ENCODE data around the gene ARHGEF28. TPM values are rescaled to one million over a fixed set of nuclear protein-coding genes. Genes with fewer than 3 reads are reported as not detected.

ARHGEF28 gene
- total RNA-seq, 4 donors from 2014 or later = 9.8 to 18.7 (median 18.6) TPM

DNA sequence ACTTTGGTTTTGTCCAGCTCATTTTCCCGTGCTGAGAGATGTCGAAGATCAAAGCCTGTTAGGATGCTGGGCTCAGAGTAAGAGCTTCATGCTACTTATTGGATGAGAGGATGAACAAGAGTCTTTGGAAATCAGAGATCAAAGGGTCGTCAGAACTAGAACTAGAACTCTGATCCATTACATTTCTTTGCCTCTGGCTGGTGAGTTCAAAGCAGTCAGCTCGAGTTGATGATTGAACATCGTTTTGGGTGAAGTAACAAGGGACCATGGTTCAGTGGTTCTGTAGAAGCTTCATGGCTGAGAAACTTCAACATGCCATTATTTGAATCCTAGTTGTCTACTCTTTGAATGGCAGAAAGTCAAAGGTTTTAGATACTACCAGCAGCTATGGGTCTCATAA is 320.3 kb downstream of the ARHGEF28 start:
- 63 to 70% methylated on average over 4 to 5 of the region's 5 CpGs for WGBS, 2 donors (ENCODE audit: low coverage in 1 of 2)

DNA sequence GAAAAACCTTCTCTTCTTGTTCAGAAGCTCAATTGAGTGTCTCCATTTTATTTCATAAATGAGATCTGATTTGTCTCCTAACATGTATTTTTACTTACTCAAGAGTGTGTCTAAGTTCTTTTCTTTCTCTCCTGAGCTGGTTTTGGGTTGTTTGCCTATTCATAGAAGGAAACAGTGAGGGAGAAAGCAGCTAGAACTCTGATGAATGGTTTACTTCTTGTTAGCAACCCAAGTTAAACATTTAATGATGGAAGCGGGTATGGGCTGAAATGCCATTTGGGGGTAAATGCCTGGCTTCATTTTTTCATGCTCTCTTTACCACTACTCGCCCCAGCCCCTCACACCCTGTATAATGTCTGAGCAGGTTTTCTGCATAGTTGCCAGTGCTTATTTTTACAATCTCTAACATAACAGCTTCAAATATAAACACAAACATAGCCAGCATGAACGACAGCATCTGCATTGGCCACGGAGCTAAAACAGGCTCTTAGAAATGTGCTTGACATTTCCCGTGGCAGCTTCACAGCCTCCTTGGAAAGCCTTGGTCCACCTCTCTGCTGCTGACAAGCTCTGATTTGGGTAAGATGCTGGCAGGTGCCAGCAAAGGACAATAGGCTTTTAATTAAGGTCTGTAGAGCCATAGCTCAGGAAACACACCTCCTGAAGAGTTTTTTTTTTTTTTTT is 321.1 kb downstream of the ARHGEF28 start:
- no peak for DNase-seq
- in situ Hi-C loops (cut with MboI; ENCODE audit: low pct_ligation_motif_present in 1 of 4, low pct_unique_long_range_greater_than_20kb in 1 of 4, low sequenced_read_pairs in 3 of 4) (no loop called here), intact Hi-C loops (cut with DNase I; ENCODE audit: low total_unique reads) (no loop called here)
- Histone ChIP-seq H3K36me3 (no peaks in the 10 kb centered on the region), H3K4me3 (no peak overlapping the region), H3K4me1 (no peaks in the 10 kb centered on the region), H3K9me3 (peaks cover 0 to 6% of the 10 kb centered on the region in 2 donors), H3K27me3 (no peaks in the 10 kb centered on the region), H3K27ac (no peak overlapping the region)
- WGBS, 2 donors (ENCODE audit: low coverage in 1 of 2) = 34 to 40% methylated on average over 1 to 5 of the region's 5 CpGs
- TF ChIP-seq POLR2A (IDR thresholded peaks at IDR 0.05) (no peak), EP300 (IDR thresholded peaks at IDR 0.05; ENCODE audit: low read depth) (no peak), POLR2AphosphoS5 (IDR thresholded peaks at IDR 0.05) (no peak)
- TF ChIP-seq, protein P1, sequence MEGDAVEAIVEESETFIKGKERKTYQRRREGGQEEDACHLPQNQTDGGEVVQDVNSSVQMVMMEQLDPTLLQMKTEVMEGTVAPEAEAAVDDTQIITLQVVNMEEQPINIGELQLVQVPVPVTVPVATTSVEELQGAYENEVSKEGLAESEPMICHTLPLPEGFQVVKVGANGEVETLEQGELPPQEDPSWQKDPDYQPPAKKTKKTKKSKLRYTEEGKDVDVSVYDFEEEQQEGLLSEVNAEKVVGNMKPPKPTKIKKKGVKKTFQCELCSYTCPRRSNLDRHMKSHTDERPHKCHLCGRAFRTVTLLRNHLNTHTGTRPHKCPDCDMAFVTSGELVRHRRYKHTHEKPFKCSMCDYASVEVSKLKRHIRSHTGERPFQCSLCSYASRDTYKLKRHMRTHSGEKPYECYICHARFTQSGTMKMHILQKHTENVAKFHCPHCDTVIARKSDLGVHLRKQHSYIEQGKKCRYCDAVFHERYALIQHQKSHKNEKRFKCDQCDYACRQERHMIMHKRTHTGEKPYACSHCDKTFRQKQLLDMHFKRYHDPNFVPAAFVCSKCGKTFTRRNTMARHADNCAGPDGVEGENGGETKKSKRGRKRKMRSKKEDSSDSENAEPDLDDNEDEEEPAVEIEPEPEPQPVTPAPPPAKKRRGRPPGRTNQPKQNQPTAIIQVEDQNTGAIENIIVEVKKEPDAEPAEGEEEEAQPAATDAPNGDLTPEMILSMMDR (IDR thresholded peaks at IDR 0.05) = no peak

More for the DNA sequence above, 320.3 kb downstream of the ARHGEF28 start:
- DNase-seq = no peak
- Histone ChIP-seq H3K4me1 (no peaks in the 10 kb centered on the region), H3K27ac (no peak overlapping the region), H3K4me3 (no peak overlapping the region), H3K27me3 (no peaks in the 10 kb centered on the region), H3K9me3 (peaks cover 0 to 6% of the 10 kb centered on the region in 2 donors), H3K36me3 (no peaks in the 10 kb centered on the region)
- in situ Hi-C loops (cut with MboI; ENCODE audit: low pct_ligation_motif_present in 1 of 4, low pct_unique_long_range_greater_than_20kb in 1 of 4, low sequenced_read_pairs in 3 of 4) = no loop called here
- TF ChIP-seq EP300 (IDR thresholded peaks at IDR 0.05; ENCODE audit: low read depth) = no peak
- TF ChIP-seq, protein P1 (IDR thresholded peaks at IDR 0.05) = no peak
- no peak for TF ChIP-seq POLR2AphosphoS5 (IDR thresholded peaks at IDR 0.05)
- TF ChIP-seq POLR2A (IDR thresholded peaks at IDR 0.05) = no peak
- intact Hi-C loops (cut with DNase I; ENCODE audit: low total_unique reads) = no loop called here

DNA sequence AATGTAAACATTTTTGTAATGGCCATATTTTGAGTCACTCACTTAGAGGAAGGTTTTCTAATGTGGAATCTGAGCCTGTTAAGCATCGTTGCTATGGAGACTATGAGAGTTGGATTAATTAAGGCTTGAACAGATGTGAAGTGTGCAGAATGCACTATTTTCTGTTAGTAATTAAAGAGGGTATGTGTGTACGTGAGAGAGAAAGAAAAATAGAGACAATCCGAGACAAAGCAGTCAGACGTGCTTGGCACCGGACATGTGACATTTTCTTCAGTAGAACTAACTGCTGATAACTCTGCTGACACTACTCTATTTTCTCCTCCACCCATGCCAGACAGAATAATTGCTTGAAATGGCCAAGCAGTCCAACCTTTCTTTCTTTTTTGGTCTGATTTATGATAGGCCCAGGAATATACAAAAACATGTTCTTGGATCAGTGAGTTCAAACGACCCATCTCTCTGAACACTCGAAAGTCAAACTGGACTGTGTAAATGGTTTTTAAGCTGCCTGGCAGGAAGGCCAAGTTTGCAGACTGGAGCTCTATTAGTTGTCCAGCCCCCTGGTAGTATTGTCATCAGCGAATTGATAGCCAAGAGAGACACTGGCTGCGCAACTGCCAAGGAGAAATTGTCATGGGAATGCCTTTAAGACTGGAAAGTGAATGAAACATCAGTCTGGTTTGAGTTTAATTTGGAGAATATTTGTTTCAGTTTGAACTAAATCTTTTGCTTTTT is 322.1 kb downstream of the ARHGEF28 start:
- in situ Hi-C loops (cut with MboI; ENCODE audit: low pct_ligation_motif_present in 1 of 4, low pct_unique_long_range_greater_than_20kb in 1 of 4, low sequenced_read_pairs in 3 of 4) = no loop called here
- Histone ChIP-seq H3K4me1 (no peaks in the 10 kb centered on the region), H3K27me3 (no peaks in the 10 kb centered on the region), H3K36me3 (no peaks in the 10 kb centered on the region), H3K4me3 (no peak overlapping the region), H3K27ac (no peak overlapping the region), H3K9me3 (peaks cover 0 to 6% of the 10 kb centered on the region in 2 donors)
- 57 to 74% methylated on average over 7 to 9 of the region's 9 CpGs for WGBS, 2 donors (ENCODE audit: low coverage in 1 of 2)
- TF ChIP-seq EP300 (IDR thresholded peaks at IDR 0.05; ENCODE audit: low read depth) = no peak
- no peak for TF ChIP-seq POLR2AphosphoS5 (IDR thresholded peaks at IDR 0.05)
- TF ChIP-seq POLR2A (IDR thresholded peaks at IDR 0.05) = no peak
- TF ChIP-seq, protein P1 (IDR thresholded peaks at IDR 0.05) = no peak
- intact Hi-C loops (cut with DNase I; ENCODE audit: low total_unique reads) = no loop called here
- DNase-seq = no peak

DNA sequence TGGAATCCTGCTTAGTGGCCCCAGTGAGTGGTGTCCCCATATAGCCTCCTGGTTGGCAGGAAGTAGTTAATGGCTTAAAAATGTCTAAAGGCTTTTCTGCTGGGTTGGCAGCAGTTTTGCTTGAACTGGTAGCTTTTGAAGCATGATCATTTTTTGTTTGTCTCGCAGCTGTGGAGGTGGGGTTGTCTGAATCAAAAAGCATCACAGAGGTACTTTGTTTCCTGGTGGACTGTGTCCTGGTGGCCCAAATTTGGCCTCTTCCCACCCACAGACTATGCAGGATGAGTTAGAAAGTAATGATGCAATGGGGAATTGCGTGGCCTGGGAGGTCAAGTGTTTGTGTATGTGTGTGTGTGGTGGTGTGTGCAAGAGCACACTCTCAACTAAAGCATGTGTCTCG is 322.7 kb downstream of the ARHGEF28 start:
- DNase-seq = no peak
- intact Hi-C loops (cut with DNase I; ENCODE audit: low total_unique reads) = no loop called here
- in situ Hi-C loops (cut with MboI; ENCODE audit: low pct_ligation_motif_present in 1 of 4, low pct_unique_long_range_greater_than_20kb in 1 of 4, low sequenced_read_pairs in 3 of 4) = no loop called here
- H3K4me1 ChIP-seq = no peaks in the 10 kb centered on the region
- H3K27me3 ChIP-seq = no peaks in the 10 kb centered on the region
- H3K36me3 ChIP-seq = no peaks in the 10 kb centered on the region
- no peak overlapping the region for H3K4me3 ChIP-seq
- TF ChIP-seq POLR2A (IDR thresholded peaks at IDR 0.05) = no peak
- no peak for TF ChIP-seq POLR2AphosphoS5 (IDR thresholded peaks at IDR 0.05)
- no peak for TF ChIP-seq EP300 (IDR thresholded peaks at IDR 0.05; ENCODE audit: low read depth)
- TF ChIP-seq, protein P1 (IDR thresholded peaks at IDR 0.05) = no peak
- 42 to 51% methylated on average over 2 to 3 of the region's 3 CpGs for WGBS, 2 donors (ENCODE audit: low coverage in 1 of 2)
- no peak overlapping the region for H3K27ac ChIP-seq
- peaks cover 0 to 6% of the 10 kb centered on the region in 2 donors for H3K9me3 ChIP-seq
